ENCODE results near the gene SUCNR1.

The SUCNR1 gene

GRCh38 chr3:151933234-151933853 lies 59.9 kb downstream of the SUCNR1 start:
- no peaks in the 10 kb centered on the region for H3K4me1 Mint-ChIP-seq

More at GRCh38 chr3:151933234-151933853, 59.9 kb downstream of the SUCNR1 start:
- no peak overlapping the region for H3K27ac Mint-ChIP-seq
- H3K4me3 Mint-ChIP-seq = no peak overlapping the region
- no peaks in the 10 kb centered on the region for H3K9me3 Mint-ChIP-seq
- peaks cover 10% of the 10 kb centered on the region for H3K27me3 Mint-ChIP-seq
- H3K36me3 Mint-ChIP-seq = no peaks in the 10 kb centered on the region
- ATAC-seq = no peak

Measured in stimulated activated memory B cell treated with anti-CD40 and anti-IgM and Interleukin-4, amounts not matched to agents 10 μg/mL and 1 μg/mL and 100 μg/mL, for 72 hours (primary cell).